Bronchial epithelial cell (primary cell): ENCODE measurements around the gene UBE2M. TPM values are rescaled to one million over a fixed set of nuclear protein-coding genes. Genes with fewer than 3 reads are reported as not detected.
"Not testable (repeated sequence)": the region's sequence is repeated elsewhere in the genome, so short reads cannot be mapped to it uniquely, and the experiment has no call there.

Experiments
- DNase-seq: peaks from one replicate; pipeline ENCODE4 v3.0.0-alpha.2; 2010; ENCODE audit warnings: low read depth
- FAIRE-seq: peaks from 2 replicates; lab custom pipeline; 2011; peaks lifted over from hg19 to GRCh38; lab: Jason Lieb, UNC
- H3K27me3 ChIP-seq: 2 replicates; pipeline ENCODE4 v1.5.1; 2011; ENCODE audit warnings: low read length; ENCODE audit not compliant: control insufficient read depth, insufficient read depth
- H3K36me3 ChIP-seq: 2 replicates; pipeline ENCODE4 v1.5.1; 2011; ENCODE audit warnings: low read length; ENCODE audit not compliant: control insufficient read depth, insufficient read depth
- H3K4me3 ChIP-seq: 2 replicates; pipeline ENCODE4 v1.5.1; 2011; ENCODE audit warnings: mild to moderate bottlenecking, low read depth, low read length, control low read depth
- total RNA-seq: library from RNA; depleted of rRNA; stranded (reverse); fragments of >200 nt; gene quantifications from 2 replicates; pipeline ENCODE4 v1.2.1, GENCODE V29; 2014
- TF ChIP-seq, protein P1 (sequence below): IDR thresholded peaks from 2 replicates; pipeline ENCODE4 v1.5.1; 2011; ENCODE audit warnings: mild to moderate bottlenecking, moderate library complexity, low read length, control low read depth, inconsistent platforms; ENCODE audit not compliant: insufficient read depth, severe bottlenecking

Gene UBE2M
- total RNA-seq, 1 donor from 2014 or later, result 128 TPM

DNA sequence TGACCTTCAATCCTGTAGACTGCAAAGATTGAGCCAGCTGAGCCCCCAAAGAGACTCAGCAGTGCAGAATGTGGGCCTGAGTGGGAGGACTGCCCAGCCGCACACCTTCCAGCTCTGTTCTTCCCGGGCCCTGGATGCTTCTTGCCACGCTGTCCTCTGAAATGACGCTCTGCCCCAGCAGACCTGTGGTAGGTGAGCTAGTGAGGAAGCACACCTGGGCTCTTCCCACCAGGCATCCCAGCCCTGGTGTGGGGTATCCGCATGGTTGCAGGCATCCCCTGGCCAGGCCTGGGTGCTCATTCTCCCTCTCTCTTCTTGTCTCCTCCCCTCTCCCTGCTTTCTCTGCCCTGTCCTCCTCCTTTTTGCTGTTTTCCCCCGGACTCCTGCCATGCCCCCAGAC lies 24.6 kb upstream of the UBE2M start:
- no peak for DNase-seq
- TF ChIP-seq, protein P1, sequence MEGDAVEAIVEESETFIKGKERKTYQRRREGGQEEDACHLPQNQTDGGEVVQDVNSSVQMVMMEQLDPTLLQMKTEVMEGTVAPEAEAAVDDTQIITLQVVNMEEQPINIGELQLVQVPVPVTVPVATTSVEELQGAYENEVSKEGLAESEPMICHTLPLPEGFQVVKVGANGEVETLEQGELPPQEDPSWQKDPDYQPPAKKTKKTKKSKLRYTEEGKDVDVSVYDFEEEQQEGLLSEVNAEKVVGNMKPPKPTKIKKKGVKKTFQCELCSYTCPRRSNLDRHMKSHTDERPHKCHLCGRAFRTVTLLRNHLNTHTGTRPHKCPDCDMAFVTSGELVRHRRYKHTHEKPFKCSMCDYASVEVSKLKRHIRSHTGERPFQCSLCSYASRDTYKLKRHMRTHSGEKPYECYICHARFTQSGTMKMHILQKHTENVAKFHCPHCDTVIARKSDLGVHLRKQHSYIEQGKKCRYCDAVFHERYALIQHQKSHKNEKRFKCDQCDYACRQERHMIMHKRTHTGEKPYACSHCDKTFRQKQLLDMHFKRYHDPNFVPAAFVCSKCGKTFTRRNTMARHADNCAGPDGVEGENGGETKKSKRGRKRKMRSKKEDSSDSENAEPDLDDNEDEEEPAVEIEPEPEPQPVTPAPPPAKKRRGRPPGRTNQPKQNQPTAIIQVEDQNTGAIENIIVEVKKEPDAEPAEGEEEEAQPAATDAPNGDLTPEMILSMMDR, result no peak
- Histone ChIP-seq H3K36me3 (peaks cover 7% of the 10 kb centered on the region), H3K4me3 (no peak overlapping the region), H3K27me3 (no peaks in the 10 kb centered on the region)
- no peak for FAIRE-seq

DNA sequence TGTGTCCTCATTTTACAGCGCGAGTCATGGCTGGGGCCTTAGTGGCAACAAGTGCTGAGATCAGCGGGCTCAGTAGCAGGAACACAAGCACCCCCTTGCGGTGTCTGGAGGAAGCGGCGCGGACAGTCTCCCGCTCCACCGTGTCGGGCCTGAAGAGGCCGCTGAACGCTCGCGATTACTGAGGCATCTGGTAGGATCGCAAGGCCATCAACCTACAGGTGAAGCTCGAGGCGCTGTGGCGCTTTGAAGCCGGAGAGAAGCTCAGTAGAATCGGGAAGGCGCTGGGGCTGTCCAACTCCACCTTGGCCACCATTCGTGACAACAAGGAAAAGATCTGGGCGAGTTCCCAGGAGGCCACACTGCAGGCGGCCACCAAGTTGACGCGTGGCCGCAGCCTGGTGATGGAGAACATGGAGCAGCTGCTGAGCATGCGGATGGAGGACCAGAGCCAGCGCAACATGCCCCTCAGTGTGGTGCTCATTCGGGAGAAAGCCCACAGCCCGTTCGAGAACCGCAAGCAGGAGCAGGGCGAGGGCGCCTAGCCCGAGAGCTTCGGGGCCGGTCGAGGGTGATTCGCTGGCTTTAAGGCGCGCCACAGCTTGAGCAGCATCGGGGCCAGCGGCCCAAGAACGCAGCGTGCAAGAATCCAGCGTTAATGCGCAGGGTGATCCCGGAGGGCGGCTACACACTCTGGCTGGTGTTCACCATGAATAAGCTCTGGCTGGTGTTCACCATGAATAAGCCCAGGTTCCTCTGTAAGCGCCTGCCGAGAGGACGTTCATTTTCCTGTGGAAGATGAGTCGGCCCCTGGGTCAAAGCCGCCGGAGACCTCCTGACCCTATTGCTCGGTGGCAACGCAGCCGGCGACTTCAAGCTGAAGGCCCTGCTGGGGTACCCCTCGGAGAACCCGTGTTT lies 23.1 kb upstream of the UBE2M start:
- Histone ChIP-seq H3K36me3 (peaks cover 7% of the 10 kb centered on the region), H3K27me3 (no peaks in the 10 kb centered on the region), H3K4me3 (no peak overlapping the region)
- TF ChIP-seq, protein P1, result peak; percentile 95
- DNase-seq (peak; percentile 68), FAIRE-seq (no peak)

DNA sequence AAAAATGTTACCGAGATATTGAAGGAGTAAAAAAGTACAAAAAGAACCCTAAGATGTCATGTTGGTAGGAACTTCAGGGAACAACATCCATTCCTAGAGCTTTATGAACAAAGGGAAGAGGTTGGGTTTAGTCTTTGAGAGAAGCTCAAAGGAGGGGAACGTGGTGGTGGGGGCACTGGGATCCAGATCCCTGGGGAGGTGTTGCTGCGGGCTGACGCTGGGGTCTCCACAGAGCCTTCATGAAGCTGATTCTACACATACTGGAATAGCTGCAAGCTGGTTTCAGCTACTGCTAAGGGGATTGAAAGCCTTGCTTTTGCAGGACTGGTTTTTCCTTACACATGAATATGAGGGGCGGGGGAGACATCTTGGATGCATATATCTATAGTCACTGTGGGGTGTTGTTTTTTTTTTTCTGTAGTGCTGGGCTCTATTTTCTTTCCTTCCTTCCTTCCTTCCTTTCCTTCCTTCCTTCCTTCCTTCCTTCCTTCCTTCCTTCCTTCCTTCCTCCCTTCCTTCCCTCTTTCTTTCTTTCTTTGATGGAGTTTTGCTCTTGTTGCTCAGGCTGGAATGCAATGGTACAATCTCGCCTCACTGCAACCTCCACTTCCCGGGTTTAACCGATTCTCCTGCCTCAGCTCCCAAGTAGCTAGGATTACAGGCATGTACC lies 21.2 kb upstream of the UBE2M start:
- DNase-seq (no peak), FAIRE-seq (no peak)
- H3K36me3 ChIP-seq, result peaks cover 7% of the 10 kb centered on the region
- TF ChIP-seq, protein P1, result no peak
- H3K4me3 ChIP-seq, result no peak overlapping the region
- H3K27me3 ChIP-seq, result no peaks in the 10 kb centered on the region

DNA sequence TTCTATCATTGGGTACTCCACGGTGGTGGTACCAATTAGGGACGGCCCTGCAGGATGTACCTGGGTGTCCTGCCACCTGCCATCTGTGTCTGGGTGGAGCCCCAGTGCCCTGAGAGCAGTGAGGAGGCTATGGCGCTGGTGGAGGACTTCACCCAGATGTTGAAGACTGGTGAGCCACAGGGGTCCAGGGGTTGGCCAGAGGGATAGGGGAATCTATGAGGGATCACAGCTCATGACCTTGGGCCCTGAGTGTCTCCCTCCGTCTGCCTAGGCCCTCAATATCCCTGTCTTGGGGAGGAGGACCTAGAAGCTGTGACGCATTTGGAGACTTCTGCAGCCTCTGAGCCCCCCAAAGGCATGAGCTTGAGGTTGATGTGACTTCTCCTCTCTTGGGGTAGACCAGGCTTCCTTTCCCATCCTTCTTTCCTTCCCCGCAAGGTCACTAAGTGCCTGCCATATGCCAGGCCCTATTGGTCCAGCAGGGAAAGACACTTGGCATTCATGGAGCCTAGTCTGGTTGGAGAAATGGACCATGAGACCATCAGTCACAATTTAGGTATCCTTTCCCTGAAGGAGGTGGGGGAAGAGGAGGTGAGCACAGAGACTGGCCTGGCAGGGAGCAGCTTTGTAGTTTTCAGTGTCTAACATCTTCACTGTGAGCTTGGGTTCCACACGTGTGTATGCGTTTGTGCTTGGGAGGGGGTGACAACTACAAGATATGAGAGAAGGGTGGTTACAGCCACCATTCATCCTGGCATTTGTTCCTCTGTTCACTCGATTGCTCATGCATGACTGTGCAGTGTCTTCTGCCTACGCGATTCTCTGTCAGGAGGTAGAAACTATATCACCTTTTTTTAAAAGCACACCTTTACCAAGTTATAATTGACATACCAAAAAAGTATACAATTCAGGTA lies 19.9 kb upstream of the UBE2M start:
- Histone ChIP-seq H3K36me3 (peaks cover 7% of the 10 kb centered on the region), H3K4me3 (no peak overlapping the region), H3K27me3 (no peaks in the 10 kb centered on the region)
- DNase-seq (no peak), FAIRE-seq (no peak)
- TF ChIP-seq, protein P1, result no peak

DNA sequence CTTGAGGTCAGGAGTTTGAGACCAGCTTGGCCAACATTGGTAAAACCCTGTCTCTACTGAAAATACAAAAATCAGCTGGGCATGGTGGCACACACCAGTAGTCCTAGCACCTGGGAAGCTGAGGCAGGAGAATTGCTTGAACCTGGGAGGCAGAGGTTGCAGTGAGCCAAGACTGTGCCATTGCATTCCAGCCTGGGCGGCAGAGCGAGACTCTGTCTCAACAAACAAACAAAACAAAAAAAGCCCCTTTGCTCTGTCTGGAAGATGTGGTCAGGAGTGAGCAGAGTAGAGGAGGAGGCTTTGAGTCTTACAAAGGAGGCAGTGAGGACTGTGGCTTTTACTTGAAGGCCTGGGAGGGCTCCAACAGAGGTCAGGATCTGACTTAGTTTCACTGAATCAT lies 19.2 kb upstream of the UBE2M start:
- not testable (repeated sequence) for H3K27me3 ChIP-seq, H3K4me3 ChIP-seq, H3K36me3 ChIP-seq, DNase-seq, FAIRE-seq
